Thoracic aorta (tissue), 2 donors: ENCODE measurements around the gene ITGAE. TPM values are rescaled to one million over a fixed set of nuclear protein-coding genes. Genes with fewer than 3 reads are reported as not detected.

Experiments used
- ATAC-seq: fragments of 150-250 bp; one replicate; pipeline ENCODE4 v1.8.0; 2017; ENCODE audit warnings: low read depth; ENCODE audit not compliant: insufficient number of reproducible peaks, low FRiP score
- DNase-seq: peaks from one replicate; pipeline ENCODE4 v3.0.0-alpha.2; 2020; ENCODE audit warnings: low spot score
- H3K27ac ChIP-seq, 2 donors: fragments of 200-600 bp; sonication (generic); 1 replicate in 1 of 2; 2 replicates in 1 of 2; pipeline ENCODE4 v1.5.1; 2016; ENCODE audit warnings: mild to moderate bottlenecking in 2 of 2, moderate library complexity in 2 of 2
- H3K27me3 ChIP-seq: fragments of 200-600 bp; sonication (generic); replicated peaks from 2 replicates; pipeline ENCODE4 v1.6.0; 2016; ENCODE audit warnings: mild to moderate bottlenecking; ENCODE audit not compliant: insufficient read depth
- H3K36me3 ChIP-seq: fragments of 200-600 bp; sonication (generic); one replicate; pipeline ENCODE4 v1.5.1; 2016
- H3K4me1 ChIP-seq, 2 donors: fragments of 200-600 bp; sonication (generic); 1 replicate in 1 of 2; 2 replicates in 1 of 2; pipeline versions ENCODE4 v1.5.1 to v1.6.0; 2016; ENCODE audit warnings: low read depth in 2 of 2, mild to moderate bottlenecking in 1 of 2; ENCODE audit not compliant: control insufficient read depth in 1 of 2
- H3K4me3 ChIP-seq: fragments of 200-600 bp; sonication (generic); 2 replicates; pipeline ENCODE4 v1.5.1; 2016; ENCODE audit warnings: mild to moderate bottlenecking
- H3K9me3 ChIP-seq: fragments of 200-600 bp; sonication (generic); 2 replicates; pipeline ENCODE4 v1.5.1; 2016
- total RNA-seq, 2 donors: library from RNA; depleted of rRNA; stranded (reverse); fragments of >200 nt; gene quantifications; one replicate each; pipeline versions ENCODE4 v1.1.0 to v1.2.3, GENCODE V29; 2016
- TF ChIP-seq, protein P1 (sequence below): fragments of 200-600 bp; sonication (generic); IDR thresholded peaks from one replicate; pipeline ENCODE4 v1.5.1; 2019; ENCODE audit warnings: antibody characterized with exemption

Gene ITGAE
- total RNA-seq, 2 donors from 2014 or later, result 4.2 to 23.4 TPM

DNA sequence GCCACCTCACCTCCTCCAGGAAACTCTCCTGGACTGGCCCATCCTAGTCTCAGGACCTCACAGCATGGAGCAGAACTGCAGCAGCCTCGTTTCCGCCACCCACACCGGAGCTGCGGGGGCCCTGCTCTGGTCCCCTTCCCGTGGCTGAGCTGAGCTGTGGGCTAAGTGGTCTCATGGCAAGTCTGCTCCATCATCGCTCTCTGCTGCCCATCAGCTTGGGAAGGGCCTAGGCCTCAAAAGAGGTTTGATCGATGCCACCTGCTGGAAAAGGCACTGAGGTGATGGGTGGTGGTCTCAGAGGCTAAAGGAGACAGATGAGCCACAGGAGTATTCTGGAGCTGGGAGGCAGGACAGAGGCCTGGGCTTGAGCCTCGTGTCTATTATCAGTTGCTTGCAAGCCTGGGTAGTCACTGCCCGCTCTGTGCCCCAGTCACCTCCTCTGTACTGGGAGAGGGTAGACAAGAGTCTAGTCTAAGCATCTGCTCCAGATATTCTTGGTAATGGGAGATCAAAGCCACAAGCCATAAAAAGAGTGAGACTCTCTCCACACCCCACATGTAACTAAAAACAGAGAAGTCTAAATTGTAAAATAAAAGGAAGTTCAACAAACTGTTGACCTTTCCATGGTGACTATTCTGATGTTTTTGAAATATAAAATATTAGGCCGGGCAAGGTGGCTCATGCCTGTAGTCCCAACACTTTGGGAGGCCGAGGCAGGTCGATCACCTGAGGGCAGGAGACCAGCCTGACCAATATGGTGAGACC, 1.6 kb downstream of the ITGAE start:
- DNase-seq, result no peak
- no peak overlapping the region for H3K27ac ChIP-seq

DNA sequence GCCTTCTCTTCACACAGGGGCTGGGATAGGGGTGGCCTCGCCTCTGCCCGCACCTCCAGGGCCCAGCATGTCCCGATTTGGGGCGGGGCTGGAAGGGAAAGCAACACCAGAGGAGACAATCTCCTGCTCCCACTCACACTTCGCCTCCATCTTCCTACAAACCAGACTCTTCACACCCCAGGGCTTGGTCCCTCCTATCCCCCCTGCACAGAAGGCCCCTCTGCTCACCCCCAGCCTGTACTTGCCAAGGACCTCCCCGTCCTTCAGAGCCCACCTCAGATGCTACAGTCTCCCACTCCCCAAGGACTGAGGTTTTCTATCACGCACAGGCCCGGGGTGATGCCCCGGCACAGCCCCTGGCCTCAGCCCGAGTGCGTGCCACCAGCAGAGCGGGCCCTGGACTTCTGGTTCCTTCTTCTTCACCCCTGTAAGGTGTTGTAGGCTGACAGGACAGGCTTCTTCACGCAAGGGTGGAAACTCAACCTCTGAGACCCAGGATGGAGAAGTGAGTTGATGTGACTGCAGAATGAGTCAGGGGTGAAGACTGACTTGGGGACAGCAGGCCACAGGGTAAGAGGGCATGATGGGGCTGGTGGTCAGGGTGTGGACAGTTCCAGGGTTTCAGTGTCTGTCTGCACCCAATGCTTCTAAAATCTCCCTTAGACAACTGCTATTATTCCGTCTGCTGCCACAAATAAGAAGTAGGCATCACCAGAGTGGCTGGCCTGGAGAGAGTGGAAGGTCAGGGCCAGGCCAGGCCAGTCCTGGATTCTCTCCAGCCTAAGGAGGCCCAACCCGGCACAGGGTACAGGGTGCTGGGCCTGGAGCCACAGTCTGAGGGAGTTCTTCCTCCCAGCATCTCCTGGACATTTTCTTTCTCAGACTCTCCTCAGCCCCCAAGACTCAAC, 2.5 kb downstream of the ITGAE start:
- no peak overlapping the region for H3K27ac ChIP-seq
- no peaks in the 10 kb centered on the region for H3K27me3 ChIP-seq
- no peaks in the 10 kb centered on the region for H3K9me3 ChIP-seq
- no peak for ATAC-seq
- no peak for DNase-seq
- TF ChIP-seq, protein P1, sequence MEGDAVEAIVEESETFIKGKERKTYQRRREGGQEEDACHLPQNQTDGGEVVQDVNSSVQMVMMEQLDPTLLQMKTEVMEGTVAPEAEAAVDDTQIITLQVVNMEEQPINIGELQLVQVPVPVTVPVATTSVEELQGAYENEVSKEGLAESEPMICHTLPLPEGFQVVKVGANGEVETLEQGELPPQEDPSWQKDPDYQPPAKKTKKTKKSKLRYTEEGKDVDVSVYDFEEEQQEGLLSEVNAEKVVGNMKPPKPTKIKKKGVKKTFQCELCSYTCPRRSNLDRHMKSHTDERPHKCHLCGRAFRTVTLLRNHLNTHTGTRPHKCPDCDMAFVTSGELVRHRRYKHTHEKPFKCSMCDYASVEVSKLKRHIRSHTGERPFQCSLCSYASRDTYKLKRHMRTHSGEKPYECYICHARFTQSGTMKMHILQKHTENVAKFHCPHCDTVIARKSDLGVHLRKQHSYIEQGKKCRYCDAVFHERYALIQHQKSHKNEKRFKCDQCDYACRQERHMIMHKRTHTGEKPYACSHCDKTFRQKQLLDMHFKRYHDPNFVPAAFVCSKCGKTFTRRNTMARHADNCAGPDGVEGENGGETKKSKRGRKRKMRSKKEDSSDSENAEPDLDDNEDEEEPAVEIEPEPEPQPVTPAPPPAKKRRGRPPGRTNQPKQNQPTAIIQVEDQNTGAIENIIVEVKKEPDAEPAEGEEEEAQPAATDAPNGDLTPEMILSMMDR, result no peak
- H3K4me3 ChIP-seq, result no peak overlapping the region
- no peaks in the 10 kb centered on the region for H3K36me3 ChIP-seq
- H3K4me1 ChIP-seq, result no peaks in the 10 kb centered on the region

More for the DNA sequence above, 1.6 kb downstream of the ITGAE start:
- no peak overlapping the region for H3K4me3 ChIP-seq
- no peaks in the 10 kb centered on the region for H3K36me3 ChIP-seq
- no peak for ATAC-seq
- H3K4me1 ChIP-seq, result no peaks in the 10 kb centered on the region
- no peaks in the 10 kb centered on the region for H3K27me3 ChIP-seq
- TF ChIP-seq, protein P1, result no peak
- no peaks in the 10 kb centered on the region for H3K9me3 ChIP-seq

DNA sequence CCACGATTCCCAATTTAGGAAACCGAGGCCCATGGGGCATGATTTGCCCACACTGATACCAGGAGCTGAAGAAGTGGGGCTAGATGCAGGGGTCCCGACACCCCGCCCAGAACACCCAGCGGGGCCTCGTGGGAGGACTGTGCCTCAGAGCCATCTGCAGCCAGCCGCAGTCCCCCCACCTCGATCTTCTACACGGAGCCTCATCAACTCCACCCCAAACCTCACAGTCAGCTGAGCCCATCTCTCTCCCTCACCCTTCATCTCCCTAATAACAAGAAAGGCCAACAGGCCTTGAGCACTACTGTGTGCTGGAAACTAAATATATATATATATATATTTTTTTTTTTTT, 4.2 kb downstream of the ITGAE start:
- H3K9me3 ChIP-seq, result no peaks in the 10 kb centered on the region
- H3K4me1 ChIP-seq, result peaks cover 0 to 6% of the 10 kb centered on the region in 2 donors
- H3K4me3 ChIP-seq, result no peak overlapping the region
- ATAC-seq (no peak), DNase-seq (no peak)
- no peaks in the 10 kb centered on the region for H3K27me3 ChIP-seq
- no peak overlapping the region for H3K27ac ChIP-seq
- H3K36me3 ChIP-seq, result no peaks in the 10 kb centered on the region
- TF ChIP-seq, protein P1, result no peak

DNA sequence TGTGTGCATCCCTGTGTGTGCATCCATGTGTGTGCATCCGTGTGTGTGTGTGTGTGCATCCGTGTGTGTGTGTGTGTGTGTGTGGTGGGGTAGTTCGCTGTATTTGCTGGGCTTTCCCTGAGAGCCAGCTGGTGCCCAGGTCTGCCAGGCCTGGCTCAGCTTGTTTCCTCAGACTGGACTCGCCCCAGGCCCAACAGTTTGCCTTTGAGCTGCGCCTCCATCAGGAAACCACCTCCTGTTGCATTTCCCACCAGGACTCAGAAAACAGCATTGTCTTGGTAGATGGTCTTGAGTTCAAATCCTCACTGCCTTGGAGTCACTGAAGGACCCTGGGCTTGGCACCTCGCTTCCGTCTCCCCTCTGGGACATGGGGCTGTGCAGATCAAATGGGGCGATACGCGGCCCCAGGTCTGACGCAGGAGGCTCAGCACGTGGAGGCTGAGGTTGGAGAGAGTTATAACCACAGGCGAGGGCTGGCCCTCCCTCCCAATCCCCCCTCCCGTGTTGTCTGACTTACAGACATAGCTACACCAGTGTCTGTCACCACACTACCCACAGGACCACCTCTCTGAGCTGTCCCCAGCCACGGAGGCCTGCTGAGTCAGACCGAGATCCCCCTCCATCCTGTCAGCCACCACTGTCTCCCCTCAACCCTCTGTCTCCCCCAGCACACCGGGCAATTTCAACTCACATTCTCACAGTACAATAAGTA, 4.7 kb downstream of the ITGAE start:
- no peak overlapping the region for H3K4me3 ChIP-seq
- H3K27ac ChIP-seq, result no peak overlapping the region
- TF ChIP-seq, protein P1, result no peak
- no peak for DNase-seq
- H3K9me3 ChIP-seq, result no peaks in the 10 kb centered on the region
- no peaks in the 10 kb centered on the region for H3K27me3 ChIP-seq
- ATAC-seq, result no peak
- H3K4me1 ChIP-seq, result peaks cover 0 to 6% of the 10 kb centered on the region in 2 donors
- H3K36me3 ChIP-seq, result no peaks in the 10 kb centered on the region
